Esophagus muscularis mucosa (tissue), 3 donors: Measurements from ENCODE around the gene BEST3.

Experiments
- CTCF ChIP-seq, 3 experiments: fragments of 200-600 bp in 2 of 3; fragments of 450-650 bp in 1 of 3; sonication (generic) in 2 of 3; IDR thresholded peaks; one replicate each; pipeline ENCODE4 v1.5.1; 2017 to 2019; ENCODE audit warnings: antibody characterized with exemption in 3 of 3, mild to moderate bottlenecking in 2 of 3, moderate library complexity in 1 of 3
- EP300 ChIP-seq: sonication (generic); formaldehyde crosslinking; IDR thresholded peaks from one replicate; pipeline ENCODE4 v1.6.1; 2017; ENCODE audit warnings: antibody characterized with exemption

- TF ChIP-seq CTCF (IDR thresholded peaks at IDR 0.05) (no peak), EP300 (no peak)
Observed at GRCh38 chr12:69694123-69694522, 5.0 kb downstream of the BEST3 start.
